WERI-Rb-1 (cell line): ENCODE data around the gene PNO1.

Experiments
- DNase-seq: peaks from one replicate; pipeline ENCODE4 v3.0.0-alpha.2; 2020
- H3K27ac ChIP-seq: fragments of 250-450 bp; sonication (Bioruptor Pico); 2 replicates; pipeline ENCODE4 v1.5.1; 2020; ENCODE audit warnings: mild to moderate bottlenecking, moderate library complexity
- H3K27me3 ChIP-seq: fragments of 250-450 bp; sonication (Bioruptor Pico); 2 replicates; pipeline ENCODE4 v1.5.1; 2021; ENCODE audit warnings: mild to moderate bottlenecking, low read depth, moderate library complexity; ENCODE audit not compliant: insufficient read depth, severe bottlenecking
- H3K36me3 ChIP-seq: fragments of 250-450 bp; sonication (Bioruptor Pico); 2 replicates; pipeline ENCODE4 v1.5.1; 2020; ENCODE audit warnings: mild to moderate bottlenecking, moderate library complexity
- H3K4me3 ChIP-seq: 2 replicates; pipeline ENCODE4 v1.5.1; 2011; ENCODE audit warnings: low read depth, mild to moderate bottlenecking, control low read depth, low read length
- H3K9me3 ChIP-seq: fragments of 250-450 bp; sonication (Bioruptor Pico); 2 replicates; pipeline ENCODE4 v1.5.1; 2021; ENCODE audit warnings: mild to moderate bottlenecking, moderate library complexity; ENCODE audit not compliant: severe bottlenecking
- CTCF ChIP-seq: IDR thresholded peaks from 2 replicates; pipeline ENCODE4 v1.5.1; 2011; ENCODE audit warnings: low read depth, mild to moderate bottlenecking, control low read depth, inconsistent platforms, low read length

The PNO1 gene

GRCh38 chr2:68151037-68151436, 6.7 kb upstream of the PNO1 start:
- no peak overlapping the region for H3K4me3 ChIP-seq
- TF ChIP-seq CTCF = no peak
- H3K27ac ChIP-seq = no peak overlapping the region
- no peaks in the 10 kb centered on the region for H3K27me3 ChIP-seq
- no peaks in the 10 kb centered on the region for H3K36me3 ChIP-seq
- no peaks in the 10 kb centered on the region for H3K9me3 ChIP-seq
- DNase-seq = no peak

GRCh38 chr2:68152681-68153347, 4.9 kb upstream of the PNO1 start:
- H3K27me3 ChIP-seq = no peaks in the 10 kb centered on the region
- no peak for DNase-seq
- no peaks in the 10 kb centered on the region; the same call in 1 of the 2 replicates for H3K36me3 ChIP-seq
- no peaks in the 10 kb centered on the region for H3K9me3 ChIP-seq
- TF ChIP-seq CTCF = no peak
- no peak overlapping the region for H3K27ac ChIP-seq
- H3K4me3 ChIP-seq = no peak overlapping the region

- no peak for TF ChIP-seq CTCF
- no peak overlapping the region for H3K27ac ChIP-seq
- no peak for DNase-seq
- H3K4me3 ChIP-seq = no peak overlapping the region
- H3K36me3 ChIP-seq = peaks cover 15% of the 10 kb centered on the region
- H3K9me3 ChIP-seq = no peaks in the 10 kb centered on the region
- no peaks in the 10 kb centered on the region for H3K27me3 ChIP-seq
Observed at GRCh38 chr2:68155618-68156017, 2.1 kb upstream of the PNO1 start.

- peak overlapping the region; percentile 99 for H3K27ac ChIP-seq
- no peak for TF ChIP-seq CTCF
- H3K36me3 ChIP-seq = peaks cover 23% of the 10 kb centered on the region
- no peaks in the 10 kb centered on the region for H3K9me3 ChIP-seq
- no peak for DNase-seq
- peak overlapping the region; percentile 95 for H3K4me3 ChIP-seq
- H3K27me3 ChIP-seq = no peaks in the 10 kb centered on the region
Observed at GRCh38 chr2:68156419-68156818, 1.3 kb upstream of the PNO1 start.

- H3K27ac ChIP-seq = peak overlapping the region; percentile 99
- DNase-seq = no peak
- no peaks in the 10 kb centered on the region for H3K27me3 ChIP-seq
- H3K4me3 ChIP-seq = peak overlapping the region; percentile 95
- TF ChIP-seq CTCF = no peak
- H3K9me3 ChIP-seq = no peaks in the 10 kb centered on the region
- peaks cover 29% of the 10 kb centered on the region for H3K36me3 ChIP-seq
Observed at GRCh38 chr2:68157002-68157401, 686 bp upstream of the PNO1 start.

- Histone ChIP-seq H3K36me3 (peaks cover 40% of the 10 kb centered on the region), H3K9me3 (no peaks in the 10 kb centered on the region), H3K27ac (peak overlapping the region; percentile 99), H3K4me3 (peak overlapping the region; percentile 95), H3K27me3 (no peaks in the 10 kb centered on the region)
- TF ChIP-seq CTCF = no peak
- no peak for DNase-seq
Observed at GRCh38 chr2:68158134-68158447, 403 bp downstream of the PNO1 start.
